D721Med (cell line): ENCODE results near the gene TRIM24.

Experiments
- DNase-seq: peaks from one replicate; pipeline ENCODE4 v3.0.0; 2011; ENCODE audit warnings: low spot score; ENCODE audit not compliant: insufficient read length
- FAIRE-seq: peaks from 2 replicates; lab custom pipeline; 2011; peaks lifted over from hg19 to GRCh38; lab: Jason Lieb, UNC
- TF ChIP-seq, protein P1 (sequence below): IDR thresholded peaks from 2 replicates; pipeline ENCODE4 v1.5.1; 2012; ENCODE audit warnings: mild to moderate bottlenecking, control low read depth; ENCODE audit not compliant: insufficient read depth; ENCODE audit errors: missing control alignments

The TRIM24 gene

DNA sequence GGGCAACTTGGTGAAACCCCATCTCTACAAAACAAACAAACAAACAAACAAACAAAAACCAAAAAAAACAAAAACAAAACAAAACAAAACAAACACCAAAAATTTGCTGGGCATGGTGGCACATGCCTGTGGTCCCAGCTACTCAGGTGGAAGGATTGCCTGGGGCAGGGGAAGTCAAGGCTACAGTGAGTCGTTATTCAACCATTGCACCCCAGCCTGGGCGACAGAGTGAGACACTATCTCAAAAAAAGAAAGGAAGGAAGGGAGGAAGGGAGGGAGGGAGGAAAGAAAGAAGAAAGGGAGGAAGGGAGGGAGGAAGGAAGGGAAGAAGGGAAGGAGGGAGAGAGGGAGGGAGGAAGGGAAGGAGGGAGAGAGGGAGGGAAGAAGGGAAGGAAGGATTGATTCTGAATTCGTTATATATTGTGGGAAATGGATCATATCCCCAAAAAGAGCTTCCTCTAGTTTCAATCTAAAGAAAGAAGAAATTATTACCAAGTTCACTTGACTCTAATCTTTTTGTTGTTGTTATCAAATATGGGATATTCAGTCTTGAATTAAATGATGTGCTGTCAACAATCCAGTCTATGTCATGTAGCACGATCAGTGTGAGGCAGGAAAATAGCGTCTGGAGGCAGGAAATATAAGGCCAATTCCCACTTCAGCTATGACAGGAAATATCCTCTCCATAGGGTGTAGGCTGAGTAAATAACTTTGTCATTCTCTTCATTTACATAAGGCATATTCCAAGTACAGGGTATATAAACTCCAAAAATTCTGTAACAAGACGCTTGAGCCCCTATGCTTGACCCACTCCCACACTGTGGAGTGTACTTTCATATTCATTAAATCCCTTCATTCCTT lies 26.2 kb upstream of the TRIM24 start:
- DNase-seq: no peak
- FAIRE-seq: no peak
- TF ChIP-seq, protein P1, sequence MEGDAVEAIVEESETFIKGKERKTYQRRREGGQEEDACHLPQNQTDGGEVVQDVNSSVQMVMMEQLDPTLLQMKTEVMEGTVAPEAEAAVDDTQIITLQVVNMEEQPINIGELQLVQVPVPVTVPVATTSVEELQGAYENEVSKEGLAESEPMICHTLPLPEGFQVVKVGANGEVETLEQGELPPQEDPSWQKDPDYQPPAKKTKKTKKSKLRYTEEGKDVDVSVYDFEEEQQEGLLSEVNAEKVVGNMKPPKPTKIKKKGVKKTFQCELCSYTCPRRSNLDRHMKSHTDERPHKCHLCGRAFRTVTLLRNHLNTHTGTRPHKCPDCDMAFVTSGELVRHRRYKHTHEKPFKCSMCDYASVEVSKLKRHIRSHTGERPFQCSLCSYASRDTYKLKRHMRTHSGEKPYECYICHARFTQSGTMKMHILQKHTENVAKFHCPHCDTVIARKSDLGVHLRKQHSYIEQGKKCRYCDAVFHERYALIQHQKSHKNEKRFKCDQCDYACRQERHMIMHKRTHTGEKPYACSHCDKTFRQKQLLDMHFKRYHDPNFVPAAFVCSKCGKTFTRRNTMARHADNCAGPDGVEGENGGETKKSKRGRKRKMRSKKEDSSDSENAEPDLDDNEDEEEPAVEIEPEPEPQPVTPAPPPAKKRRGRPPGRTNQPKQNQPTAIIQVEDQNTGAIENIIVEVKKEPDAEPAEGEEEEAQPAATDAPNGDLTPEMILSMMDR: no peak

DNA sequence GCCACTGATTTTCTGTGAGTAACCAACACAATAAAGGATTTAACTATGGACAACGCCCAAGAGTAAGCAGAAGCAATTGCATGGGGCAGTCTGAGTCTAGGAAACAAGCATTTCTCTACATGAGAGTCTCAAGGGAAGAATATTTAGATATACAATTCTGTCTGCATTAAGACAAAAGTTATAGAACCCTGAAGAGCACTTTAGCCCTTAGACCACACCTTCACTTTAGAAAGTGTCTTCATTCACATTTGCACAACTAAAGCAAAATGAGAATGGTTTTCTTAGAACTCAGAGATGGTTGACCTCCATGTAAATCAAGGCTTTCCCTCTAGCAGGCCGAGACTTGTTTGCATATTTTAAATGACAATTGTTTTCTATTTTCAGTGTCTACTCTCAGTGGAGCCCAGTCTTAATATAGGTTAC lies 25.5 kb upstream of the TRIM24 start:
- no peak for DNase-seq
- FAIRE-seq: no peak
- TF ChIP-seq, protein P1: no peak

DNA sequence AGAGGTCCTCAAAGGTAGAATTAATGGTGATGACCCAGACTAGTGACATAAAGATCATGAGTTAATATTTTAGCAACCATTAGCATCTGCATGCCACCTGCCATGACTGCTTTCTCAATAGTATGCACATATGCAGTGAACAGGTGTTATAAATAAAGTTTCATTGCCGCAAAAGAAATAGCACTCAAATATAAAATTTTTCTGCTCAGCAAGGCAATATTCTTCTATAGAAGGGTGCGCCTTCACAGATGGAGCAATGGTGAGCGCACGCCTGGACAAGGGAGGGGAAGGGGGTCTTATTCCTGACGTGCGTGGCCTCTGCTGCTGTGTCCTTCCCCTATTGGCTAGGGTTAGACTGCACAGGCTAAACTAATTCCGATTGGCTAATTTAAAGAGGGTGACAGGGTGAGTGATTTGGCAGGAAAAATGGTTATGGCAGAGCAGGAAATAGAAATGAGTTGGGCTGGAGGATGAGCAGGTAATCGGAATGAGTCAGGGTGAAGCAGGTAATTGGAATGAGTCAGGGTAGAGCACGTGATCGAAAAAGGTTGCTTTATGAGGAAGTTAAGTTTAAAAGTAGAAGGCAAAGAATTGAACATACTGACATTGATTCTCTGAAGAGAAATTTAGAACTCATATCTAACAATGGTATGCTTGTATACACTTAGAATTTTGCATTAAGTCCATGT lies 24.7 kb upstream of the TRIM24 start:
- FAIRE-seq: no peak
- DNase-seq: no peak
- TF ChIP-seq, protein P1: no peak

DNA sequence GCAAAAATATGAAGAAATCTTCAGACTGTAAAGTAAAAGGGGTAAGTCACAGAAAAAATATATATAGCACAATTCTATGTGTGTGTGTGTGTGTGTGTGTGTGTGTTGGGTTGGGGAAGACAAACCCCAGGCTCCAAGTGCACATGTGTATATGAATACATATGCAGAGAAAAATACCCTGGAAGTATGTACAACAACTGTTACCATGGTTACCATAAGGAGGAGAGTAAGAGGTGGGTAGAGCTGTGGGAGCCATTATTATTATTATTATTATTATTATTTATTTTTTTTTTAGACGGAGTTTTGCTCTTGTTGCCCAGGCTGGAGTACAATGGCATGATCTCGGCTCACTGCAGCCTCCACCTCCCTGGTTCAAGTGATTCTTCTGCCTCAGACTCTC lies 23.7 kb upstream of the TRIM24 start:
- DNase-seq (no peak), FAIRE-seq (no peak)
- TF ChIP-seq, protein P1: no peak

DNA sequence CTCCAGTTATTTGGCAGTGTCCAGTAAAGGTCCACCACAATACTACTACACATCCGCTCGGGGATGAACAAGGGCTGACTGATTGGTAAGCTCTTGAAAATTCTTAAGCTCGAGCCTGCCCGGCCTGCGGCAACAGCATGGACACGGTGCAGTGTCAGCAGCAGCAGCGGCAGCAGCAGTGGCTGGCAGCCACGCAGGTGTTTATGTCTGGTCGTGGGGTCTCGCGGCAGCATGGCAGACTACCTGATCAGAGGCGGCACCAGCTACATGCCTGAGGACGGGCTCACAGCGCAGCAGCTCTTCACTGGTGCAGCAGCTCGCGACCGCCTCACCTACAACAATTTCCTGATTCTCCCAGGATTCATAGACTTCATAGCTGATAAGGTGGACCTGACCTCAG lies 19.6 kb upstream of the TRIM24 start:
- TF ChIP-seq, protein P1: no peak
- FAIRE-seq: no peak
- DNase-seq: no peak

DNA sequence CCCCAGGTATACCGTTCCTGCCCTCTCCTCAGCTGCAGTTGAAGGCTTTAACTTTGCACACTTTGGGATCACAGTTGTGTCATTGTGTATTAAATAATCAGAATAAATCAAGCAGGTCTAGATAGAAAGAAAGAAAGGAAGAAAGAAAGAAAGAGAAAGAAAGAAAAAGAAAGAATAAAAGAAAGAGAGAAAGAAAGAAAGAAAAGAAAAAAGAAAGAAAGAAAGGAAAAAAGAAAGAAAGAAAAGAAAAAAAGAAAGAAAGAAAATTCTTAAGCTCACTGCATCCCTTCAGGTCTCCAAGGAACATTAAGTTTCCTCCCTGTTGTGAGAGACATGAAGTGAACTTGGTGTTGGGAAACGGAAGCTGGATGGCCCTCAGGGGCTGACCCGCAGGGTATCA lies 17.2 kb upstream of the TRIM24 start:
- no peak for DNase-seq
- TF ChIP-seq, protein P1: no peak
- FAIRE-seq: no peak
